HG03039 (cell line): ENCODE results near the gene HMCN2.
"Not testable (repeated sequence)": the region's sequence is repeated elsewhere in the genome, so short reads cannot be mapped to it uniquely, and the experiment has no call there.

ENCODE experiments used
- ATAC-seq: cut with Tn5 transposase; IDR thresholded peaks from one replicate; pipeline ENCODE4 v1.9.1; 2021; ENCODE audit warnings: mild to moderate bottlenecking, moderate library complexity; ENCODE audit not compliant: unreplicated experiment

The HMCN2 gene

GRCh38 chr9:130237763-130238524, 27.6 kb upstream of the HMCN2 start:
- ATAC-seq, result no peak

- ATAC-seq, result peak; percentile 15
Observed at GRCh38 chr9:130239363-130239695, 26.2 kb upstream of the HMCN2 start.

GRCh38 chr9:130239741-130240241, 25.8 kb upstream of the HMCN2 start:
- peak; percentile 61 for ATAC-seq

GRCh38 chr9:130240410-130241197, 25.0 kb upstream of the HMCN2 start:
- no peak for ATAC-seq

- no peak for ATAC-seq
Observed at GRCh38 chr9:130241198-130241535, 24.4 kb upstream of the HMCN2 start.

GRCh38 chr9:130242270-130243014, 23.1 kb upstream of the HMCN2 start:
- no peak for ATAC-seq

- no peak for ATAC-seq
Observed at GRCh38 chr9:130243015-130243881, 22.3 kb upstream of the HMCN2 start.

GRCh38 chr9:130243882-130244170, 21.7 kb upstream of the HMCN2 start:
- ATAC-seq, result no peak

- no peak for ATAC-seq
Observed at GRCh38 chr9:130244548-130245165, 20.9 kb upstream of the HMCN2 start.

GRCh38 chr9:130245474-130245873, 20.1 kb upstream of the HMCN2 start:
- ATAC-seq, result no peak

- ATAC-seq, result no peak
Observed at GRCh38 chr9:130246126-130246525, 19.4 kb upstream of the HMCN2 start.

GRCh38 chr9:130254747-130255630, 10.6 kb upstream of the HMCN2 start:
- no peak for ATAC-seq

- no peak for ATAC-seq
Observed at GRCh38 chr9:130255631-130256134, 9.9 kb upstream of the HMCN2 start.

GRCh38 chr9:130256644-130257043, 8.9 kb upstream of the HMCN2 start:
- ATAC-seq, result no peak

- ATAC-seq, result not testable (repeated sequence)
Observed at GRCh38 chr9:130258137-130258536, 7.4 kb upstream of the HMCN2 start.

- ATAC-seq, result no peak
Observed at GRCh38 chr9:130259044-130259443, 6.5 kb upstream of the HMCN2 start.

- no peak for ATAC-seq
Observed at GRCh38 chr9:130260816-130261765, 4.5 kb upstream of the HMCN2 start.
